NCI-H146 treated with DMSO at 0.1 percent for 48 hours (cell line): ENCODE data around the gene WEE1.
"Not testable (repeated sequence)": the region's sequence is repeated elsewhere in the genome, so short reads cannot be mapped to it uniquely, and the experiment has no call there.

Source experiments
- DNase-seq: peaks from one replicate; lab custom pipeline; 2025; ENCODE audit not compliant: unreplicated experiment; lab: John Stamatoyannopoulos, UW

The WEE1 gene

DNA sequence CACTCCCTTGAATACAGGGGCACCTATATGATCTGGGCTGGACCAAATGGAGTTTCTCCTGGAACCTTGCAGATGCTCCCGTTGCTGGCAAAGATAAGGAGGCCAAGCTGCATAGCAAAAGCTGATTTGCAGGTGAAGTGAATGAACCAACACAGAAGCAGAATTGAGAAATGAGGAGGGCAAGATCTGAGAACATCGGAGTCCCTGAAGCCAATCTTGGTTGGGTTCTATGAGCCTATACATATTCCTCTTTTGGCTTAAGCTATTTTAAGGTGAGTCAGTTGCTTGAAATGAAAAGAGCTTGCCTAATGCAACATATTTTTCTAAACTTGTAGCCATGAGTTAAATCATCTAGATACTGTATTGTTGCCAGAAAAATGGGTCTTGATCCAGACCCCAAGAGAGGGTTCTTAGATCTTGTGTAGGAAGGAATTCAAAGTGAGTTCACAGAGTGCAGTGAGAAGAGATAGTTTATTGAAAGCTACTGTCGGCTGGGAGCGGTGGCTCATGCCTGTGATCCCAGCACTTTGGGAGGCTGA is 23.5 kb downstream of the WEE1 start:
- DNase-seq, result no peak

DNA sequence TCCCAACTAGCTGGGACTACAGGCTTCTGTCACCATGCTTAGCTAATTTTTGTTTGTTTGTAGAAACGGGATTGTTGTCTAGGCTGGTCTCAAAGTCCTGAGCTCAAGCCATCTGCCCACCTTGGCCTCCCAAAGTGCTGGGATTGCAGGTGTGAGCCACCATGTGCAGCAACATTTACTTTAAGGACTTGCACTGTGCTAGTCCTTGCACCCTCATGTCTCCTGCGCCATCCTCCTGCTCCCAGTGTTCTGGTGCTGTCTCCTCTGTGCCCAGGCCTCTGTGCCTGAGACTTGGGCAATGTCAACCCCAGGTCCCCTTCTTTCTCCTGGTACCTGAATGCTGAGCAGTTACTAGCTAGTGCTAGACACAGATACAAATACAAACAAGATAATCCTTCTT is 26.7 kb downstream of the WEE1 start:
- DNase-seq, result no peak

DNA sequence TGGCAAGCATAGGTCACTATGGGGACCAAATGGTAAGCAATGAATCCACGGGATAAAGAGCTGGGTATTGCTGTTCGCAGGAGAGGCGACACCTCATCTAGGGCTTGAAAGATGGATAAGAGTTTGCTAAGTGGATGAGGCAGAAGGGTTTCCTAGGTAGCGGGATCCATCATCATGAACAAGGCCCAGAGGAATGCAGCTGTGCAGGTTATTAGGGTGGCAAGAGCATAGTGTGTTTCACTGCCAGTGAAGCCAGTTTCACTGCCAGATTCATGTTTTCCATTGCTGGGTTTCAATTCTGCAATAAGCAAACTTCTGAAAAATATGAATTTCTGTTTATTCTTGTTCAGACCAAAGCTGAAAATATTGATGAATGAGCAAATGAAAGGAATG is 27.2 kb downstream of the WEE1 start:
- no peak for DNase-seq

DNA sequence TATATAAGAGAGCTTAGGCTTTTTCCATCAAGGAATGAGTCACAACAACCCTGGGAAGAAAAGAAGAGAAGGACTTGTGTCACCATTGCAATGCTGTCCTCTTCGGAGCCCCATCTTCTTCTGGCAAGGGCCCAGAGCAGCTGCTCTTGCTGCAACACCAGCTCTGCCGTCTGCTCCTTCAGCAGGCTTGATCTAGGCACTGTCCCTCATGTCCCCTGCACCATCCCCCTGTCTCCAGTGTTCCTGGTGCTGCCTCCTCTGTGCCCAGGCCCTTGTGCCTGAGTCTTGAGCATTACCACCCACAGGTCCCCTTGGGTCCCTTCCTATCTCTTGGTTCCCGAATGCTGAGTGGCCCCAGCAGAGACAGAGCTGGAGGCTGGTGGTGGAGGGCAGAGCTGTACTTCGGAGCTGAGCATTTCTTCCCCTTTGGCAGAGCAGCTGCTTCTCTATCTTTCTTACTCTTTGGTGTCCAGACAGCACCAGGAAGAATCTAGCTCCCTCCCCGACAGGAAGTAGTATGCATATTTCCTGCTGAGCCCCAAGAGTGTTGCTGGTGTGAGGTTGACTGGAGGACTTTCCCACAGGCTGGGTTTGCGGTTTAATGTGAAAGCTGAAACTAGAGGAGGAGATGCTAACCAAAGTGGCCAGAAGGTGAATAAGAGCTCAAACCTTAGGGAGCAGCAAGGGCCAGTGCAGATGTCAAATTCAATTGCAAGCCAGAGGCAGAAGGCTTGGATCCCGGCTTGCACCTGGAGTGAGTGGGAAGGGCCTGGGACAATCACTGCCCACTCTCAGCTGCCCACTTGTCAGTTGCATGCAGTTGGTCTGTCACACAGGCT is 27.8 kb downstream of the WEE1 start:
- DNase-seq, result no peak

DNA sequence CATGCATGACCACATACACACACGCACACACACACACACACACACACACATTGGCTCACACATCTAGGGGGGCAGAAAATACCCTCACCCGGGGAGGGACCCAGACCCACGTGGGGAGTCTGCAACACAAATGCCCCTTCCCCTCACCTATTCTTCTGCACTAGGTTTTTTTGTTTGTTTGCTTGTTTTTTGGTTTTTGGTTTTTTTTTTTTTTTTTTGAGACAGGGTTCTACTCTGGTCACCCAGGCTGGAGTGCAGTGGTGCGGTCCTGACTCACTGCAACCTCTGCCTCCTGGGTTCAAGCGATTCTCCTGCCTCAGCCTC is 28.4 kb downstream of the WEE1 start:
- no peak for DNase-seq

DNA sequence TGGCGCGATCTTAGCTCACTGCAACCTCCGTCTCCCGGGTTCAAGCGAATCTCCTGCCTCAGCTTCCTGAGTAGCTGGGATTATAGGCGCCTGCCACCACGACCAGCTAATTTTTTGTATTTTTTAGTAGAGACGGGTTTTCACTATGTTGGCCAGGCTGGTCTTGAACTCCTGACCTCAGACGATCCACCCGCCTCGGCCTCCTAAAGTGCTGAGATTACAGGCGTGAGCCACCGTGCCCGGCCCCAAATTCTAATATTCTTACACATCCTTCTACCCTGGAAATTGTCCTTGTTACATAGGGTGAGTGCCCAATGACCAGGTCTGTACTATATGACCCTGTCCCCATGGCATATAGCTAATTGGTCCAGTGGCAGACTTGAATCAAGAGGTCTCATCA is 29.7 kb downstream of the WEE1 start:
- DNase-seq, result not testable (repeated sequence)

DNA sequence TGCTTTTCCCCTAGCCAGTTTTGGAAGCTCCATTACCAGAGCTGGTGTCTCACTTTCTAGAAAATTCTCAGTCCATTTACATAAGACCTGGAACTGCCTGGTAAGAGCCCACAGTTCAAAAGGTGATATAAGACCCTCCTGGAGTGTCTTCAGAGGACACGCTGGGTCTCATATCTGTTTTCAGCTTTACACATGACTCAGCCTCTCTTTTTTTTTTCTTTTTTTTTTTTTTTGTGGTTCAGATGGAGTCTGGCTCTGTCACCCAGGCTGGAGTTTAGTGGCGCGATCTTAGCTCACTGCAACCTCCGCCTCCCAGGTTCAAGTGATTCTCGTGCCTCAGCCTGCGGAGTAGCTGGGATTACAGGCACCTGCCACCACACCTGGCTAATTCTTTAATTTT is 30.7 kb downstream of the WEE1 start:
- no peak for DNase-seq

DNA sequence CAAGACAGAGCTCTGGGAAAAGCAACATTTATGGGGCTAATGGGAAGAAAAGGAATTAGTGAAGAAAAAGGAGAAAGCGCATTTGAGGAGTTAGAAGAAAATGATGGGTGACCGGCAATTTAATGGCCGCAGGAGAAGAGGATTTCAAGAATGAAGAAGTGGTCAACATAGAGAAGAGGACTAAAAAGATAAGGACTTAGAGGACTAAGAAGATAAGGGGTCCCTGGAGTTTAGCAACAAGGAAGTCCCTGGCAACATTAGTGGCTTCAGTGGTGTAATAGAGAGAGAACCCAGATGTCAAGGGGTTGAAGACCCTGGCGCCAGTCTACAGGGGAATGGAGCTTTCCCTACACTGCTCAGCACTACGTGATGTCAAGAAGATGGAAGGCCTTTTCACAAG is 32.3 kb downstream of the WEE1 start:
- no peak for DNase-seq

DNA sequence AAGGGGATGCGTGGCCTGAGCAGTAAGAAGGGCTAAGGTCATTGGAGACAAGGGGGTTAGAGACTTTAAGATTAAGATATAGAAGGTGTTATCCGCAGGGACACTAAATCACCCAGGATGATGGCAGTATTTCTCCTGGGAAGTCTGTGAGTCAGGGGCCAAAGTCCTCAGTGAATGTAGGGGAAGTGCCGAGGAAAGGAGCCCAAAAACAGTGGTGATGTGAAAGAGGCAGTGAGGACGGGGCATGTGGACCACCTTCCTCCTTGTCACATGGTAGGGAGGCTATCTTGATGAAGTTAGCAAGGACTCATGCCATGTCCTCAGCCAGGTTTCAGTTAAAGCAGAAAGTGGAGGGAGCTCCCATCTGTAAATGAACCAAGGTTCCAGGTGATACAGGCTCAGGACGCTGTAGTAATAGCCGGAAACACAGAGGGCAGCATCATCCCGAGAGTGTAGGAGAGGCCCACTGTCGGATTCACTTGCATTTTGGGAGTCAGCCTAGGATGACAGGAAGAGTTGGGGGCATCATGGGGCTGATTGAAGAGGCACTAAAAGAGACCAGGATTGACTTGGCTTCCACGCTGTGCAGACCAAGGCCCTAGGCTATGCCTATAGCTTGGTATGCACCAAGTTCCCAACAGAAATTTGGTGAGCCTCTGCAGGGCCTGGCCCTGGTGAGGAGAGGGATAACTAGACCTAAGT is 33.5 kb downstream of the WEE1 start:
- DNase-seq, result no peak

DNA sequence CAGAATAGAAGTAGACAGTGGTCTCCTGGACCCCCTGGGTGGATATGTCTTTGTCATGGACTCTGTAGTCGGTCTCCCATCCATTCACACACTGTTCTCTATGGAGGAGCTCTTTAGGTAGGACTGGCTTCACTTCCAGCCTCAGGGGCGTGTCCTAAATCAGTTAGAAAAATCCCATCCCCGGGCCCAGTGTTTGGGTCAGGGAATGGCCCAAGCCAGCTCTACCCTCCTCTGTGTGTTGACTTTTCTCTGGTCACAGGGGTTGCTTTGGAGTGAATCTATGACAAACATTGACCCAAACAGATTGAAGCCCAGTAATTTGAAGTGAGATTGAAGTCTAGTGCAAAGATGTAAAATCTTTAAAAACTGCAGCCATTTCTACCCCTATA is 34.0 kb downstream of the WEE1 start:
- DNase-seq, result no peak

DNA sequence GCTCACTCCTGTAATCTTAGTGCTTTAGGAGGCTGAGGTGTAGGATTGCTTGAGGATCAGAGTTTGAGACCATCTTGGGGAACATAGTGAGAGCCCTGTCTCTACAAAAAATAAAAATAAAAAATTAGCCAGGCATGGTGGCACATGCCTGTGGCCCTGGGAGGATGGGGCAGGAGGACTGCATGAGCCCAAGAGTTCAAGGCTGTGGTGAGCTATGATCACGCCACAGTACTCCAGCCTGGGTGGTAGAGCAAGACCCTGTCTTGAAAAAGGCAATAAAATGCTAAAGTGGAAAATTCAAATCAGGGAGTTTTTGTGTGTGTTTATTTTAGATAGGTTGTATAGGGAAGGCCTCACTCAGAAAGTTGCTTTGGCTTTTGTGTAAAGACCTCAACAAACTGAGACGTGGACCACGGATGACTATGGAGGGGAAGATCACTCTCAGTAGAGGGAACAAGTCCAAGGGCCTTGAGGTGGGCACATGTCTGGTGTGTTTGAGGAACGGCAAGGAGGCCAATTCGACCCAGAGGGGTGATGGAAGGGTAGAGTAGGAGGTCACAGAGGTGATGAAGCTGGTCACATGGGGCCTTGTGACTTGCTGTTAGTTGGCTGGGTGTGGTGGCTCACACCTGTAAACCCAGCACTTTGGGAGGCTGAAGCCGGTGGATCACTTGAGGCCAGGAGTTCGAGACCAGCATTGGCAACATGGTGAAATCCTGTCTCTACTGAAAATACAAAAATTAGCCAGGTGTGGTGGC is 35.7 kb downstream of the WEE1 start:
- DNase-seq, result no peak

DNA sequence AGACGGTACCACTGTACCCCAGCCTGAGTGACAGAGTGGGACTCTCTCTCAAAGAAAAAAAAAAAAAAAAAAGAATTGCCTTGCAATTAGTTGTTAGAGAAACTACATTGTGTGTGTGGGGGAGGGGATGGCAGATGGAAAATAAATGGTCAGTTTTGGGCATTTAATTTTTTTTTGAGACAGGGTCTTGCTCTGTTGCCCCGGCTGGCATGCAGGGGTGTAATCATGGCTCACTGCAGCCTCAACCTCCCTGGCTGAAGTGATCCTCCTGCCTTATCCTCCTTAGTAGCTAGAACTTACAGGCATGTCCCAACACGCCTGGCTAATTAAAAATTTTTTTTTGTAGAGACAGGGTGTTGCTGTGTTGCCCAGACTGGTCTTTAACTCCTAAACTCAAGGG is 36.4 kb downstream of the WEE1 start:
- DNase-seq, result no peak

DNA sequence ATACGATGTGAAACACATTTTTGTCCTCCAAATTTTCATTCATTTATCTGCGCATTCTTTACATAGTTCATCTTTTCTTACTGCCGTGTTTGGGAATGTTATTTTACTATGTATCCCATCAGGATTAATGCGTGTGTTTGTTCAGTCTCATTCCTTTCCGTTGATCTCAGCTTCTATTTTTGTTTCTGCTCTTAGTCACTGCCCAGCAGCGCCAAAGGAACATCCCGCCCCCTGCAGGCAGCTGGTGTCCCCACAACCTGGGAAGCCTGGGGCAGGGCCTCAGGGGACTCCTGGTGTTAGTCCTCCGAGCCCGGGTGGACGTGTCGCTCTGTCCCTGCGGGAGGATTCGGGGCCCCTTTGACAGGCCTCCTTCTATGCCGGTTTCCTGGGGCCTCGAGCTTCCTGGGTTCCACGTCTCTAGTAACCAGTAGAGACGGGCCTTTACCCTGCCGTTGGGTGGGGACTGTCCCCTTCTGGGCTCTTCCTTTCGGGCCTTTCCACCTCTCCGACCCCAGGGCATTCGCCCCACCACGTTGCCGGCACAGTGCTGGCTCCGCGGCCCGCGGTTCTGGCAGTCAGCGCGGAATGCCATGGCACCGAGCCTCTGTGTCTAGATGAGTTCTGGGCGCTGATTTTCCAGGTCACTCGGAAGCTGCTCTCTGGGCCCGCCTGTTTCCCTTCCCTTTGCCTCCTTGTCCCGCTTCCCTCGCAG is 39.8 kb downstream of the WEE1 start:
- DNase-seq, result peak; percentile 92

DNA sequence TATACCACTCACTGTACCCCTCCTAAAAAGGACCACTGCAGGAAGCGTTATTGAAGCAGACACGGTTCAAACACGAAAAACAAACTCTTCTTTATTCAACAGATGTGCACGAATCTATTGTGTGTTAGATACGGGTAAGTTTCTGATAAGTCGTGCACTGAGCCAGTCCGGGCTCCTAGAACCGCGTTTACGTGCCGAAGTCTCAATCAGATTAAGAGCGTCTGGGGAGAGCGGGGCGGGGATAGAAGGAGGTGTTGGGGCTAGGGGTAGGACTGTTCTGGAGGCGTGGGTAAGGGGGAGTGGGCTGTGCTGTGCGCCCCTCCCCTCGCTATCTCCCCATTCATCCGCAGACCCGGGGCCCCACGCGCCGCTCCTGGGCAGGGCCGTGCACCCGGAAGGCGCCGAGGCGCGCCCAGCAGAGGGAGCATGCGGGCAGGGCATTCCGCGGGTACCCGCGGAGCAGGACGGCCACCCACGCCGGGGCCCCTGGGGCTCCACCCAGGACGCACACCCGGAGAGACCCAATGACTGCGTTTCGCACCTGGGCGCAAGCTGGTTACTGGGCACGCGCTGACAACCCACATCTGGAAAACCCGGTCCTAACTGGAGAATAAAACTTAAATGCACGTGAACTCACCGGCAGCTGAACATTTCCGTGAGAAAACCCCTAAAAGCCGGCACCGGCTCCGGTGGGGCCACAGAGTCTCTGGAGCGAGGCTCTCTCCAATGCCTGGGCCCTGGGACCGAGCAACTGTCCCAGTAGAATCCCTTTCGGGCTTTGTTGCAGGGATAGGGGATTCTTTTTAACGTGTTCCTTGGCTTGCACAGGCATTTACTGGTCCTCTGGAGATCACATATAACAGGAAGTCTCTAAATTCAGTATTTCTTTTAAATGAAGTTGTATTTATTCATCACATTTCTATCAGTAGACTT is 40.6 kb downstream of the WEE1 start:
- DNase-seq, result peak; percentile 60

DNA sequence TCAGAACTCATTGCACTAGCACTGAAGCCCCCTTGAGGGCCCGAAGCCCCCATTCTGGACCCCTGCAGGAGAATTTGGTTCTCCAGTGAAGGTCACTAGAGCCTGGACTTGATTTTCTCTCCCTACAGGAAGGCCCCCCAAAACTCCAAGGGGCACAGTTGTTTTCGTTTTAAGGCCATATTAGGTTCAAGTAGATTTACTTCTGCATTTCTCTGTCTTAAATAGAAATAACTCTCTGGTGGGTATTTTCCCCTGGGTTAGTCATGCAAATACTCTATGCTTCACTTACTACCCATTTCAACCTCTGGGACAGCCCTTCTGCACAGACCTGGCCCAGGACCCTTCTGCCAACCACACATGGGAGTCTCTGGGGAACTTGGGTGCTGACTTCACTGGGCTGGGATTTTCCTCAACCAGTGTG is 41.6 kb downstream of the WEE1 start:
- no peak for DNase-seq

DNA sequence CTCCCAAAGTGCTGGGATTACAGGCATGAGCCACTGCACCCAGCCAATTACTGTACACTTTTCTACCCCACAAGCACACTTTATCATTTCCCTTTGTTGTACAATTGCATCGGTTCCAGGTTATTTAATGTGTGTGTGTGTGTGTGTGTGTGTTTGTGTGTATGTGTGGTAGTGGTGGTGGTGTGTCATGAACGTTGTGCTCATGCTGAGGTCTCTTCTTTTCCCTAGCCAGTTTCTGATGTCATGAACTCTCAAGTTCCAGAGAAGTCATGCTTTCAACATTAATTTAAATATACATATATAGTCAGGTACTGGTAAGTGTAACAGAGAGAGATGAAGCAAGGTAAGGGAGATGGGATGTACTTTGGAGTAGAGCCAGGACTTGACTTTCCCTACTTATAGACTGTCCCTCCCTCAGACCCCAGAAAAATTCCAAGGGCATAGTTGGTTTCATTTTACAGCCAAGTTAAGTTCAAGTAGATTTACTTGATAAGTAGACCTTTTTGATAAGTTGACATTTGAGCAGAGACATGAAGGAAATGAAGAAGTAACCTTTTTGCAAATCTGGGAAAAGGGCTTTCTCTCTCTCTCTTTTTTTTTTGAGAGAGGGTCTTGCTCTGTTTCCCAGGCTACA is 42.7 kb downstream of the WEE1 start:
- no peak for DNase-seq

DNA sequence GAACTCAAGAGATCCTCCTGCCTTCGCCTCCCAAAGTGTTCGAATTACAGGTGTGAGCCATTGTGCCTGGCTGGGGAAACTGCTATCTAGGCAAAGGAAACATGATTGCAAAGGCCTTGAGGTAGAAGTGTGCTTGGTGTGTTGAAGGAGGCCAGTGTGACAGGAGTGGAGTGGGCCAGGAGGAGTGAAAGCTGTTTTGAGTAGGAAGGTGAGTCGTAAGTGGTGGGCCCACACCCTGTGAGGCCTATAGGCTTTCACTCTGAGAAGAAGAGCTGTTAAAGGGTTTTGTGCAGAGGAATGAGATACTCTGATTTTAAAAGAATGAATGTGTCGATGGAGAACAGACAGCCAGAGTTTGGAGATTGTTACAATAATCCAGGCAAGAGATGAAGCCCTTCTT is 43.4 kb downstream of the WEE1 start:
- no peak for DNase-seq

DNA sequence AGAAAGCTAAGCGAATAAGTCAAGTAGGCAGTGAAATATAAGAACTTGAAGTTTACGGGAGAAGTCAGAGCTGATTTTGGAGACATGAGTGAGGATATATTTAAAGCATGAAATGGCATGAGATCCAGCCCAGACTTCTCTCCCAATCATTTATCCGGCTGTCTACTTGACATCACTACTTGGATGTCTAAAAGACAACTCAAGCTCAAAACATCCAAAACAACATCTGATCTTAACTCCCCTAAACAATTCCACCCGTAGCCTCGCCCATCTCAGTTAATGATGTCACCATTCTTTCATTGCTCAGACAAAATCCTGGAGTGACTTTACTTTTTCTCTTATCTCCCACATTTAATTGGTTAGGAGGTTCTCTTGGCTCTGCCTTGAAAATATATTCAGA is 44.5 kb downstream of the WEE1 start:
- DNase-seq, result no peak

DNA sequence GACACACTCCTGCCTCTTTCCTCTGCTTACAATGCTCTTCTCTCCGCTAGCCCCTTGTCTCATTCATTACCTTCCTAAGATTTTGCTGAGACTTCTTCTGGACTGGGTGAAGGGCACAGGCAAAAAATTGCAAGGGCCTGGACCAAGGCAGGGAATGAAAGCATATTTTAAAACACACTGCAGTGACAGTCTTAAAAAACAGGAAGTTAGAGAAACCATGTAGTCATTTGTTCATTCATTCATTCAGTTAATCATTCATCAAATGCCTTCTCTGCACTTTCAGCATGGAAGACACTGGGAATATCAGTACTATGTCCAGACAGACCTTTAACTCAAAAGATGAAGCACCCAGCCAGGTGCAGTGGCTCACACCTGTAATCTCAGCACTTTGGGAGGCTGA is 45.5 kb downstream of the WEE1 start:
- DNase-seq, result no peak

DNA sequence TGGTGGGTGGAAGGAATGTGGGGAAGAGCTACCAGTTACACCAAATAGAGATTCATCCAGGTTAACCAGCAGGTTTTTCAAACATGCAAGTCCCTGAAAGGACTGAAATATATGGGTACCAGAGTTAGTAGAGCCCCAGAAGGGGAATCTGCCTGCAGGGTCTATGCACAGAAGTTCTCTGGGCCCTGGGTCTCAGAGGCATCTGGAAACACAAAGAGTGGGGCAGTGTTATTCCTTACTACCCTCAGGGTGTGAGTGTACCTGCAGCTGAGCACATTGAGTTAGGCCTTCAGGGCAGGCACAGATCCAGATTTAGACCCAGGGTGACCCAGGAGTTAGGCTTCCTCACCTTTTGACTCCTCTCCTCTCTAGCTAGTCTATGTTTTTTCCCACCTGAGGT is 46.5 kb downstream of the WEE1 start:
- DNase-seq, result no peak
